UCSD-AML1 (cell line): ENCODE results near the gene ACCSL.

Experiments
- DNase-seq: peaks from one replicate; lab custom pipeline; 2025; ENCODE audit not compliant: unreplicated experiment; lab: John Stamatoyannopoulos, UW

The ACCSL gene

GRCh38 chr11:44095506-44096359 lies 48.0 kb downstream of the ACCSL start, which contains the start of gene EXT2:
EXT2 (plus strand) TSS chr11:44095678; CDS start chr11:44107713, 12,035 bp downstream.
- peak; percentile 84 for DNase-seq

- DNase-seq, result peak; percentile 48
Measured at GRCh38 chr11:44096360-44097185, 48.8 kb downstream of the ACCSL start.

- DNase-seq, result no peak
Measured at GRCh38 chr11:44097821-44098220, 50.0 kb downstream of the ACCSL start.

- no peak for DNase-seq
Measured at GRCh38 chr11:44101098-44101497, 53.3 kb downstream of the ACCSL start.

- no peak for DNase-seq
Measured at GRCh38 chr11:44104481-44105294, 56.9 kb downstream of the ACCSL start.

GRCh38 chr11:44108260-44108659 lies 60.5 kb downstream of the ACCSL start:
- no peak for DNase-seq
